Right lobe of liver (tissue), 6 donors: ENCODE data around the gene GMPS. TPM values are rescaled to one million over a fixed set of nuclear protein-coding genes. Genes with fewer than 3 reads are reported as not detected.

ENCODE experiments used
- ATAC-seq, 4 donors: fragments of 200-7000 bp; cut with Tn5 transposase; one replicate each; pipeline ENCODE4 v1.9.1; 2020; ENCODE audit warnings: mild to moderate bottlenecking in 4 of 4, moderate library complexity in 4 of 4
- DNase-seq, 3 donors: peaks; one replicate each; pipeline ENCODE4 v3.0.0-alpha.2; 2020
- H3K27ac ChIP-seq, 3 donors: fragments of 200-600 bp; one replicate each; pipeline ENCODE4 v1.8.0; 2022
- H3K27me3 ChIP-seq, 2 donors: fragments of 200-600 bp; one replicate each; pipeline ENCODE4 v1.8.0; 2022
- H3K36me3 ChIP-seq, 4 donors: fragments of 200-600 bp; sonication (generic) in 1 of 4; one replicate each; pipeline versions ENCODE4 v1.5.1 to v1.8.0; 2017 to 2022; ENCODE audit warnings: control low read depth in 1 of 4
- H3K4me1 ChIP-seq, 4 donors: fragments of 200-600 bp; sonication (generic) in 1 of 4; one replicate each; pipeline versions ENCODE4 v1.5.1 to v1.8.0; 2017 to 2022; ENCODE audit warnings: control low read depth in 1 of 4
- H3K4me3 ChIP-seq, 3 donors: fragments of 200-600 bp; one replicate each; pipeline ENCODE4 v1.8.0; 2022
- H3K9me3 ChIP-seq, 4 donors: fragments of 200-600 bp; sonication (generic) in 1 of 4; one replicate each; pipeline versions ENCODE4 v1.5.1 to v1.8.0; 2017 to 2022; ENCODE audit warnings: control low read depth in 1 of 4
- POLR2A ChIP-seq: fragments of 450-650 bp; IDR thresholded peaks from one replicate; pipeline ENCODE4 v1.6.1; 2017; ENCODE audit warnings: antibody characterized with exemption, mild to moderate bottlenecking
- WGBS: methylation state at CpG from one replicate; pipeline ENCODE4 v1.1.6; 2018; ENCODE audit warnings: low coverage, low lambda C conversion rate; ENCODE audit not compliant: insufficient coverage; ENCODE audit errors: missing lambda C conversion rate; 5-methylcytosine and 5-hydroxymethylcytosine counted together
- intact Hi-C, 2 donors: fragments of 100-400 bp; cut with DNase I; formaldehyde crosslinking; loops; one replicate each; pipeline versions ENCODE4 v1.11.2 to v1.14.1; 2022
- total RNA-seq, 6 experiments: library from RNA; depleted of rRNA in 2 of 6; stranded (reverse); fragments of >200 nt in 2 of 6; fragmentation: NEBNext Ultra II Directional in 3 of 6; extraction: Animal tissue kit (Norgen Biotek cat#: 25700) in 3 of 6; gene quantifications; one replicate each; pipeline versions ENCODE4 v1.1.0 to v1.2.4, GENCODE V29; 2016 to 2023
- TF ChIP-seq, protein P1 (sequence below), 4 donors: fragments of 200-600 bp in 3 of 4; fragments of 450-650 bp in 1 of 4; IDR thresholded peaks; one replicate each; pipeline versions ENCODE4 v1.5.1 to v1.8.0; 2016 to 2022; ENCODE audit warnings: antibody characterized with exemption in 4 of 4, mild to moderate bottlenecking in 2 of 4
- donor health status: DM: no; HTN: yes; CAD: no.
- donor health status: DM: no; HTN: no; CAD: no.
- donor health status: DM: no; HTN: no; CAD: no.
- donor health status: DM: no; HTN: yes; CAD: no.
- donor health status: DM: no; HTN: yes; CAD: no.

The GMPS gene
- total RNA-seq, 6 experiments from 2014 or later: 13.3 to 24.3 (median 20.4) TPM

DNA sequence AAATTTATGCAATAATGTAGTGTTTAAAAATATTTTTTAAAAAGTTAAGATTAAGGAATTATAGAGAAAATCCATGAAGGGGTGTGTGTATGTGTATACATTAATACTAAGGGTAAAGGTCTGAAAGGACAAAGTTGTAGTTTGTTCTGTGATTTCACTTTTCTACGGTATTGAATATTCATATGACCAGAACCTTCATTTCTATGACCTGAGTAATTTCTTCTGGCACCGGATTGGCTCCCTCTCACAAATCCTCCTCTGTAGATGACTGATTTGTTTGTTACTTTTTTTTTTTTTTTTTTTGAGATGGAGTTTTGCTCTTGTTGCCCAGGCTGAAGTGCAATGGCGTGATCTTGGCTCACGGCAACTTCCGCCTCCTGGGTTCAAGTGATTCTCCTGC is 20.9 kb downstream of the GMPS start:
- DNase-seq (no peak), ATAC-seq (no peak)
- WGBS: 94% methylated on average over 3 of the region's 5 CpGs
- H3K27me3 ChIP-seq: no peaks in the 10 kb centered on the region
- intact Hi-C loops: no loop called here
- H3K36me3 ChIP-seq: no peaks in the 10 kb centered on the region
- H3K4me3 ChIP-seq: no peak overlapping the region
- H3K27ac ChIP-seq: no peak overlapping the region
- H3K9me3 ChIP-seq: no peaks in the 10 kb centered on the region
- TF ChIP-seq, protein P1, sequence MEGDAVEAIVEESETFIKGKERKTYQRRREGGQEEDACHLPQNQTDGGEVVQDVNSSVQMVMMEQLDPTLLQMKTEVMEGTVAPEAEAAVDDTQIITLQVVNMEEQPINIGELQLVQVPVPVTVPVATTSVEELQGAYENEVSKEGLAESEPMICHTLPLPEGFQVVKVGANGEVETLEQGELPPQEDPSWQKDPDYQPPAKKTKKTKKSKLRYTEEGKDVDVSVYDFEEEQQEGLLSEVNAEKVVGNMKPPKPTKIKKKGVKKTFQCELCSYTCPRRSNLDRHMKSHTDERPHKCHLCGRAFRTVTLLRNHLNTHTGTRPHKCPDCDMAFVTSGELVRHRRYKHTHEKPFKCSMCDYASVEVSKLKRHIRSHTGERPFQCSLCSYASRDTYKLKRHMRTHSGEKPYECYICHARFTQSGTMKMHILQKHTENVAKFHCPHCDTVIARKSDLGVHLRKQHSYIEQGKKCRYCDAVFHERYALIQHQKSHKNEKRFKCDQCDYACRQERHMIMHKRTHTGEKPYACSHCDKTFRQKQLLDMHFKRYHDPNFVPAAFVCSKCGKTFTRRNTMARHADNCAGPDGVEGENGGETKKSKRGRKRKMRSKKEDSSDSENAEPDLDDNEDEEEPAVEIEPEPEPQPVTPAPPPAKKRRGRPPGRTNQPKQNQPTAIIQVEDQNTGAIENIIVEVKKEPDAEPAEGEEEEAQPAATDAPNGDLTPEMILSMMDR (IDR thresholded peaks at IDR 0.05): no peak
- no peak for TF ChIP-seq POLR2A
- H3K4me1 ChIP-seq: peaks cover 0 to 5% (median 0%) of the 10 kb centered on the region in 4 donors

DNA sequence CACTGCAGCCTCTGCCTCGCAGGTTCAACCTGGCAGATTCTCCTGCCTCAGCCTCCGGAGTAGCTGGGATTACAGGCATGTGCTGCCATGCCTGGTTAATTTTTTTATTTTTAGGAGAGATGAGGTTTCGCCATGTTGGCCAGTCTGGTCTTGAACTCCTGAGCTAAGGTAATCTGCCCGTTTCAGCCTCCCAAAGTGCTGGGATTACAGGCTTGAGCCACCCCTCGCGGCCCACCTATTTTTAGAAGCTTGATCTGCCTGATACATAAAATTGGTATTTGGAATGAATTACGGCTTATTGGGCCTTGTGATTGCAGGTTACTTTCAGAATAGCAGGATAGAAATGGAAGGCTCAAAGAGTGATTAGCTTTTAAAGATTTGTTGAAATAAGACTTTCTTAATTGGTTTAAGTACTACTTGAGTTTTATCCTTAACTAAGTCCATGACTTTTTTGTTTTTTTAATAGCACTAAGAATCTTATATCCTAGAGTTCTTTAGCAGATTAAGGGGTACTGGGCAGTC is 25.0 kb downstream of the GMPS start:
- peaks cover 0 to 18% (median 6%) of the 10 kb centered on the region in 4 donors for H3K36me3 ChIP-seq
- DNase-seq (no peak), ATAC-seq (no peak)
- TF ChIP-seq, protein P1 (IDR thresholded peaks at IDR 0.05): no peak
- TF ChIP-seq POLR2A: no peak
- no peaks in the 10 kb centered on the region for H3K27me3 ChIP-seq
- intact Hi-C loops: no loop called here
- H3K27ac ChIP-seq: no peak overlapping the region
- 96% methylated on average over 7 of the region's 7 CpGs for WGBS
- H3K4me1 ChIP-seq: no peaks in the 10 kb centered on the region
- no peak overlapping the region for H3K4me3 ChIP-seq
- H3K9me3 ChIP-seq: no peaks in the 10 kb centered on the region

DNA sequence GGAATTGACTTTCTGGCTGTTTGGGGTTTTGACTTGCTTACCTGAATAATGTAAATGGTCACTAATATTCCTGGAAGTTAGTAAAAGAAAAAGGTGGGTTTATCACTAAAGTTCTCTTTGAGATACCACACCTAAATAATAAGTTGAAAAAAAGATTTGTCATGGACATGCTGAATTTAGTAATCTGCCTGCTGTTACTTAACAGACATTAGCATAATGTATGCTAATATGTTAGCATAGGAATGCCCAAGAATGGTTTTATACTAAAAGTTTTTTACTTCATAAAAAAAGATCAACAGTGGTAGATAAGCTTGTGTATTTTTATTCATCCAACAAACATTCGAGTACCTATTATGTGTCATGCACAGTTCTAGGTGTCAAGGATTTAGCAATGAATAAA is 36.5 kb downstream of the GMPS start:
- WGBS: 92% methylated on average over 1 of the region's 1 CpG
- TF ChIP-seq, protein P1 (IDR thresholded peaks at IDR 0.05): no peak
- TF ChIP-seq POLR2A: no peak
- Histone ChIP-seq H3K27me3 (no peaks in the 10 kb centered on the region), H3K36me3 (peaks cover 3 to 26% (median 4%) of the 10 kb centered on the region in 4 donors), H3K4me3 (no peak overlapping the region), H3K4me1 (no peaks in the 10 kb centered on the region), H3K9me3 (no peaks in the 10 kb centered on the region), H3K27ac (no peak overlapping the region)
- intact Hi-C loops: no loop called here
- ATAC-seq: no peak
- no peak for DNase-seq

DNA sequence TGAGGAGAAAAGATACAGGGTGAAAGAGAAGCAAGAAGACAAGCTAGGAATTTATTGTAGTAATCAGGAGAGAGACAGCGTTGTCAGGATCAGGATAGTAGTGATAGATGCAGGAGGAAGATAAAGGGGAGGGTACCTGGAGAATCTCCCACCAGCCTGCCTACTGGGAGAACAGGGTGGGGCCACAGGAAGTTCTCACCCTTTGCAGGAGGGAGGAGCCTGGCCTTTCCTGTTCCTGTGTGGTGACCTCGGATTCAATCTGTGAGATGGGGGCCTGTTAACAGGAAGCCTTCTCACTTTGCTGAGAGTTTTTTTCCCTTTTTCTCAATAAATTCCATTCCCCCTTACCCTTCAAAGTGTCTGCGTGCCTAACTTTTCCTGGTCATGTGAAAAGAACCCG is 37.6 kb downstream of the GMPS start:
- DNase-seq (no peak), ATAC-seq (no peak)
- Histone ChIP-seq H3K27ac (no peak overlapping the region), H3K36me3 (peaks cover 4 to 30% (median 5%) of the 10 kb centered on the region in 4 donors), H3K9me3 (no peaks in the 10 kb centered on the region), H3K27me3 (no peaks in the 10 kb centered on the region), H3K4me3 (no peak overlapping the region), H3K4me1 (no peaks in the 10 kb centered on the region)
- no peak for TF ChIP-seq POLR2A
- TF ChIP-seq, protein P1 (IDR thresholded peaks at IDR 0.05): no peak
- 57% methylated on average over 4 of the region's 4 CpGs for WGBS
- intact Hi-C loops: no loop called here

DNA sequence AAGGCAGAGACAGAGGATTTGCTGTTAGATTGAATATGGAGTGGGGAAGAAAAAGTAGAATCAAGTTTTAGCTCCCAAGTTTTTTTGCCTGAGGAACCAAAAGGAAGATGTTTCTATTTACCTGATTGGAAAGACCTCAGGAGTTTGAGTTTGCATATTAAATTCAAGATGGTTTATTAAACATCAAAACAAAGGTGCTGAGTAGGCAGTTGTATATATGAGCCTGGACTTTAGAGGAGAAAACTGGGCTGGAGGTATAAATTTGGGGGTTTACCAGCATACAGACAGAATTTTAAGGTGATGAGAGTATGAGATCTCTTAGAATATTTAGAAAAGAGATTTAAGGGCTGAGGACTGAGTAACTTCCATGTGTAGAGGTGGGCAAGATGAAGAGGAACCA is 38.2 kb downstream of the GMPS start:
- no peaks in the 10 kb centered on the region for H3K4me1 ChIP-seq
- no peak overlapping the region for H3K4me3 ChIP-seq
- intact Hi-C loops: no loop called here
- H3K27me3 ChIP-seq: no peaks in the 10 kb centered on the region
- no peak for ATAC-seq
- no peak for DNase-seq
- no peaks in the 10 kb centered on the region for H3K9me3 ChIP-seq
- peaks cover 4 to 30% (median 5%) of the 10 kb centered on the region in 4 donors for H3K36me3 ChIP-seq
- H3K27ac ChIP-seq: no peak overlapping the region
- TF ChIP-seq, protein P1 (IDR thresholded peaks at IDR 0.05): no peak
- no peak for TF ChIP-seq POLR2A
